ENCODE data around the gene PTPRD.

The PTPRD gene

DNA sequence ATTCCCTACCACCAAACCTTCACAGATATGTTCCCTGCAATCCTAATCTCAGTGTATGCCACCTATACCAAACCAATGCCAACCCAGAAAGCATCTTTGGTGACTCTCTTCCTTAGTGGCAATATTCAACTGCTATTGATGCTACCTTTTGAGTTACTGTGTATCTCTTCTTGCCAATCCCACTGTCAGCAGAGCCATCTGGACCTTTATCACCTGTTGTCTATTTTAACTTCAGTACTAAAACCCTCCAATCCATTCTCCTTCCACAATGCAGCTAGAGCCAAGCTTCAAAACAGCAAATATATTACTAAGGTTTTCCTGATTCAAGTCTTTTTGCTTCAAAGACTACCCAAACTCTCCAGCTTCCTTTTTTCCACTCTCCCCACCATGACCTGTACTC, 2036.1 kb downstream of the PTPRD start:
- DNase-seq (ENCODE audit: low spot score) = no peak
- in situ Hi-C loops (cut with MboI; ENCODE audit: low pct_unique_long_range_greater_than_20kb, low sequenced_read_pairs, unreplicated experiment) = no loop called here
- no peak for TF ChIP-seq CTCF (IDR thresholded peaks at IDR 0.05; ENCODE audit: extremely low read depth, insufficient read depth, missing control alignments)

DNA sequence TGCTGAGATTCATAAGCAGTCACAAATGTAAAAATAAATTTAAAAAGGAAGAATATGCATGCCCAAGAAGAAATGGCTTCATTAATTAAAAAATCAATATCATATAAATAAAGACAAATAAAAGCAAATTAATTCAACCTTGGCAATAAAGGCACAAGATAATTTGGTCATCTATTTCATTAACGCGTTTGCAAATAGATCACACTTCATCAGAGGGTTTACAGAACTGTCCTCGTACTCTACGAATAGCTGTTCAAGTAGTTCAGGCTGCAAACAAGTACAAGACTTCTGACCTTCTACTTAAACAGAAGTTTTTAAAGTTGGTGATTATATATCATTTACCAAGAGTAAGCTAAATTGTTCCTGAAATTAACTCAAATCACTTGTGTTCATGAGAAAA, 2038.0 kb downstream of the PTPRD start:
- DNase-seq (ENCODE audit: low spot score) = no peak
- TF ChIP-seq CTCF (IDR thresholded peaks at IDR 0.05; ENCODE audit: extremely low read depth, insufficient read depth, missing control alignments) = no peak
- in situ Hi-C loops (cut with MboI; ENCODE audit: low pct_unique_long_range_greater_than_20kb, low sequenced_read_pairs, unreplicated experiment) = no loop called here

- no peak for TF ChIP-seq CTCF (IDR thresholded peaks at IDR 0.05; ENCODE audit: extremely low read depth, insufficient read depth, missing control alignments)
- in situ Hi-C loops (cut with MboI; ENCODE audit: low pct_unique_long_range_greater_than_20kb, low sequenced_read_pairs, unreplicated experiment) = no loop called here
- DNase-seq (ENCODE audit: low spot score) = no peak
These were observed 2040.6 kb downstream of the PTPRD start for GRCh38 chr9:8572209-8572608.

DNA sequence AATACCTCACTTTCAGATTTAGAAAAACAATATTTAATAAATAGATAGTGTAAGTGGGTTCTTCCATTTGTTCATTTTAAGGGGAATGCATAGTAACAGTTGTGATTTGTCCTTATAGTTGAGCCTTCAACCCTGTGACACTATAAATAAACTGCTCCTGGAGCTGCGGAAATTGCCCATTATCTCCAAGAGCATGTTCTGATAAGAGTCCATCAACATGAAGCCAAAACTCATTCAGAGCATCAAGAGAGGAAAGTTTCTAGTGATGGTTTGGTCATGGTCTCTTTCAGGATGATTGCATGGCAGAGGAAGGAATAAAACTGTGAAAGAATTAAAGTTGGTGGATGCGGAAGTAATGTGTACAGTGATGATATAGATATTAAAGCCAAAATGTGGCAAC, 2041.2 kb downstream of the PTPRD start:
- in situ Hi-C loops (cut with MboI; ENCODE audit: low pct_unique_long_range_greater_than_20kb, low sequenced_read_pairs, unreplicated experiment) = no loop called here
- no peak for DNase-seq (ENCODE audit: low spot score)
- no peak for TF ChIP-seq CTCF (IDR thresholded peaks at IDR 0.05; ENCODE audit: extremely low read depth, insufficient read depth, missing control alignments)

DNA sequence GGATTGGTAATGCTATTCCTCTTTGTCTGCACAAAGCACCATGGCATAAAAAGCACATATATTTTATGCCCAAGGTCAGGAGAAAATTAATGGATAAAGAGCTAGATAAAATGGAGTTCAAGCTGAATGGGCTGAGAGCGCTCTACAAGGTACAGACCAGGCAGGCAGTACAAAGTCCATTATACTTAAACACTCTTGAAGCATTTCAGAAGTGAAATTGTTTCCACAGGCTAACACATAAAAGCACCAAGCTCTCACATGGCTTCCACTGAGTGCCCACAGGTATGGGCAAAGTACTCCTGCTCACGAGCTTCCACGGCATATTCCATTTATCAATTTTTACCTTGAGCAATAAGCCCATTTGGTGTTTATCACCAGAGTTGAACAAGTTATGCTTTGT, 2042.0 kb downstream of the PTPRD start:
- in situ Hi-C loops (cut with MboI; ENCODE audit: low pct_unique_long_range_greater_than_20kb, low sequenced_read_pairs, unreplicated experiment) = no loop called here
- no peak for DNase-seq (ENCODE audit: low spot score)
- TF ChIP-seq CTCF (IDR thresholded peaks at IDR 0.05; ENCODE audit: extremely low read depth, insufficient read depth, missing control alignments) = no peak

DNA sequence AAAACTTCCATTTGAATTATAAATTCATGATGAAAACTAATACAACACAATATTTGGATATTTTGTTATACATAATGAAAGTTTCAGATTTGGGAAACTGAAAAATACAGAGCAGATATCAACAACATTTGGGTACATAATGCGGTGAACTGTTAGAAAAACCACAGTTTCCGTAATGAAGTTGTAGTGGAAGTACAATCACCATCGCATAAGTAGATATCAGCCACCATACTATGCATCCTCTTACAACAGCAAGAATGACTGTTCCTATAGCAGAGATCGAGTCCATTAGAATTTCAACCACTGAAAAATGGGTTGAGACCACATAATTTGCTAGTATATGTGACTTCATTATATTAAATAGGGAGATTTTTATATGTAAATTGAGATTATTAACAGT, 2043.0 kb downstream of the PTPRD start:
- in situ Hi-C loops (cut with MboI; ENCODE audit: low pct_unique_long_range_greater_than_20kb, low sequenced_read_pairs, unreplicated experiment) = no loop called here
- no peak for DNase-seq (ENCODE audit: low spot score)

More for the DNA sequence above, 2043.0 kb downstream of the PTPRD start:
- no peak for TF ChIP-seq CTCF (IDR thresholded peaks at IDR 0.05; ENCODE audit: extremely low read depth, insufficient read depth, missing control alignments)

Data from GM13977 (cell line).